HepG2 (cell line): ENCODE measurements around the gene POLR1G. TPM values are rescaled to one million over a fixed set of nuclear protein-coding genes. Genes with fewer than 3 reads are reported as not detected.

Experiments used
- ATAC-seq: fragments of 200-7000 bp; cut with Tn5 transposase; 3 replicates; pipeline ENCODE4 v1.9.1; 2020; ENCODE audit warnings: mild to moderate bottlenecking, moderate library complexity
- BruUV-seq: library from RNA; stranded (reverse); fragments of 400-500 nt; replicated peaks from 2 replicates; lab custom pipeline; 2021; lab: Mats Ljungman, UMichigan
- CTCF ChIA-PET: fragments of 300-600 bp; formaldehyde crosslinking; extraction: SDS; loops from one replicate; lab custom pipeline; 2021; ENCODE audit warnings: low total read pairs, inconsistent platforms, low intra/inter-chr PET ratio; lab: Yijun Ruan, JAX
- POLR2A ChIA-PET: fragments of 350-600 bp; sonication (Branson Sonifier 250); formaldehyde crosslinking; loops from one replicate; lab custom pipeline; 2020; ENCODE audit warnings: antibody characterized with exemption, inconsistent platforms; lab: Yijun Ruan, JAX
- DNase-seq: peaks from one replicate; pipeline ENCODE4 v3.0.0-alpha.2; 2015; ENCODE audit warnings: low spot score
- FAIRE-seq: peaks from 3 replicates; lab custom pipeline; 2011; peaks lifted over from hg19 to GRCh38; lab: Jason Lieb, UNC
- H2AFZ ChIP-seq: one replicate; pipeline ENCODE4 v1.6.1; 2011; ENCODE audit warnings: low read length, inconsistent platforms
- H3K27ac ChIP-seq: fragments of 300-600 bp; 3 replicates; pipeline ENCODE4 v1.8.0; 2011; ENCODE audit warnings: mixed run types, mild to moderate bottlenecking, mixed read lengths, low read length, inconsistent platforms; ENCODE audit not compliant: insufficient read depth; ENCODE audit errors: extremely low read length
- H3K27me3 ChIP-seq, 2 experiments: fragments of 200-600 bp in 1 of 2; 2 replicates in 1 of 2; 3 replicates in 1 of 2; pipeline versions ENCODE4 v1.6.0 to v1.8.0; 2011; ENCODE audit warnings: low read length in 2 of 2, mild to moderate bottlenecking in 2 of 2, moderate library complexity in 2 of 2, inconsistent platforms in 1 of 2; ENCODE audit not compliant: insufficient read depth in 2 of 2, control insufficient read depth in 1 of 2
- H3K36me3 ChIP-seq, 2 experiments: fragments of 200-600 bp in 1 of 2; replicated peaks in 1 of 2; 2 replicates in 1 of 2; 3 replicates in 1 of 2; pipeline versions ENCODE4 v1.5.1 to v1.8.0; 2011; ENCODE audit warnings: low read length in 2 of 2, inconsistent platforms in 1 of 2; ENCODE audit not compliant: insufficient read depth in 2 of 2, control insufficient read depth in 1 of 2
- H3K4me1 ChIP-seq: 2 replicates; pipeline ENCODE4 v1.5.1; 2012; ENCODE audit warnings: low read length, inconsistent platforms; ENCODE audit not compliant: insufficient read depth
- H3K4me2 ChIP-seq: 2 replicates; pipeline ENCODE4 v1.6.0; 2011; ENCODE audit warnings: low read depth, low read length, inconsistent platforms
- H3K4me3 ChIP-seq, 3 experiments: fragments of 200-600 bp in 1 of 3; sonication (generic), shearing (Covaris generic) in 1 of 3; replicated peaks in 1 of 3; 2 replicates each; pipeline ENCODE4 v1.5.1; 2011 to 2016; ENCODE audit warnings: low read length in 3 of 3, inconsistent platforms in 2 of 3, low read depth in 2 of 3, mild to moderate bottlenecking in 2 of 3, control low read depth in 1 of 3, mixed read lengths in 1 of 3; ENCODE audit not compliant: insufficient read depth in 1 of 3
- H3K79me2 ChIP-seq: one replicate; pipeline ENCODE4 v1.6.1; 2011; ENCODE audit warnings: low read length, inconsistent platforms; ENCODE audit not compliant: insufficient read depth
- H3K9ac ChIP-seq: 2 replicates; pipeline ENCODE4 v1.6.0; 2011; ENCODE audit warnings: mild to moderate bottlenecking, low read depth, low read length, inconsistent platforms; ENCODE audit not compliant: insufficient read depth
- H3K9me3 ChIP-seq: 2 replicates; pipeline ENCODE4 v1.5.1; 2012; ENCODE audit warnings: mild to moderate bottlenecking, low read length
- H4K20me1 ChIP-seq: 2 replicates; pipeline ENCODE4 v1.6.0; 2011; ENCODE audit warnings: inconsistent platforms, mild to moderate bottlenecking, low read length, moderate library complexity; ENCODE audit not compliant: insufficient read depth
- ETV5 ChIP-seq: IDR thresholded peaks from 2 replicates; pipeline ENCODE4 v1.6.1; 2018; ENCODE audit warnings: missing biosample characterization, missing genetic modification reagents, inconsistent platforms, borderline replicate concordance
- FOSL2 ChIP-seq: sonication (generic); formaldehyde crosslinking; IDR thresholded peaks from 2 replicates; pipeline ENCODE4 v1.4.0; 2020; ENCODE audit warnings: missing genetic modification reagents
- HBP1 ChIP-seq: IDR thresholded peaks from 2 replicates; pipeline ENCODE4 v1.6.1; 2016; ENCODE audit warnings: low read depth, control low read depth
- IRF2 ChIP-seq: IDR thresholded peaks from 2 replicates; pipeline ENCODE4 v1.6.1; 2018; ENCODE audit warnings: missing genetic modification reagents, missing compliant biosample characterization
- NR2F2 ChIP-seq: IDR thresholded peaks from 2 replicates; pipeline ENCODE4 v1.6.1; 2012; ENCODE audit warnings: low read depth, inconsistent platforms, borderline replicate concordance
- NR2F6 ChIP-seq, 2 experiments: IDR thresholded peaks; 2 replicates each; pipeline ENCODE4 v1.6.1; 2016; ENCODE audit warnings: antibody characterized with exemption in 1 of 2, mild to moderate bottlenecking in 1 of 2
- SAP130 ChIP-seq: IDR thresholded peaks from 2 replicates; pipeline ENCODE4 v1.6.1; 2016; ENCODE audit warnings: low read depth
- SNAPC2 ChIP-seq: sonication (generic); formaldehyde crosslinking; IDR thresholded peaks from 2 replicates; pipeline ENCODE4 v1.8.1; 2022; ENCODE audit warnings: mild to moderate bottlenecking, missing genetic modification reagents
- ZBTB7B ChIP-seq: sonication (generic); formaldehyde crosslinking; IDR thresholded peaks from 2 replicates; pipeline ENCODE4 v1.4.0; 2020; ENCODE audit warnings: missing genetic modification reagents
- ZFX ChIP-seq: sonication (generic); formaldehyde crosslinking; IDR thresholded peaks from 2 replicates; pipeline ENCODE4 v1.4.0; 2020; ENCODE audit warnings: mild to moderate bottlenecking, low read depth, missing genetic modification reagents, moderate library complexity
- ZNF224 ChIP-seq: sonication (generic); formaldehyde crosslinking; IDR thresholded peaks from 2 replicates; pipeline ENCODE4 v1.5.0; 2020; ENCODE audit warnings: mild to moderate bottlenecking, missing genetic modification reagents
- ZNF264 ChIP-seq: sonication (generic); formaldehyde crosslinking; IDR thresholded peaks from 2 replicates; pipeline ENCODE4 v1.4.0; 2020; ENCODE audit warnings: missing genetic modification reagents
- WGBS: methylation state at CpG from one replicate; pipeline ENCODE4 v1.1.6; 2017; ENCODE audit warnings: low lambda C conversion rate; 5-methylcytosine and 5-hydroxymethylcytosine counted together
- in situ Hi-C: cut with HindIII; loops from 2 replicates; pipeline ENCODE4 v1.10.0; 2017; ENCODE audit warnings: low pct_unique_long_range_greater_than_20kb; ENCODE audit not compliant: extremely low pct_ligation_motif_present
- intact Hi-C: fragments of 100-400 bp; cut with micrococcal nuclease; formaldehyde crosslinking; loops from one replicate; pipeline ENCODE4 v1.10.0; 2022; ENCODE audit not compliant: unreplicated experiment
- polyA plus RNA-seq, 8 experiments: library from polyadenylated mRNA; depleted of rRNA in 3 of 8; stranded (reverse) in 7 of 8; unstranded in 1 of 8; fragments of >200 nt; fragmentation: Illumina TruSeq in 4 of 8; extraction: Trizol in 4 of 8; gene quantifications; 2 replicates each; pipeline versions ENCODE4 v1.2.1 to v1.2.3, GENCODE V29; 2011 to 2016; ENCODE audit warnings: low read depth in 4 of 8, missing spikeins in 1 of 8, mixed read lengths in 1 of 8; ENCODE audit not compliant: insufficient read depth in 1 of 8
- total RNA-seq, 5 experiments: library from RNA; depleted of rRNA; stranded (reverse); fragments of >200 nt; fragmentation: Illumina TruSeq; extraction: Trizol; gene quantifications; 2 replicates each; pipeline ENCODE4 v1.2.3, GENCODE V29; 2016; ENCODE audit warnings: low read depth in 1 of 5
- TF ChIP-seq, protein P1 (sequence below), 2 experiments: sonication (generic) in 1 of 2; formaldehyde crosslinking in 1 of 2; IDR thresholded peaks; 2 replicates each; pipeline versions ENCODE4 v1.4.0 to v1.6.1; 2018 to 2020; ENCODE audit warnings: missing genetic modification reagents in 2 of 2, borderline replicate concordance in 1 of 2, low read depth in 1 of 2, mild to moderate bottlenecking in 1 of 2, missing biosample characterization in 1 of 2
- TF ChIP-seq, protein P2 (sequence below): sonication (generic); formaldehyde crosslinking; IDR thresholded peaks from 2 replicates; pipeline ENCODE4 v1.8.0; 2022; ENCODE audit warnings: missing genetic modification reagents, mild to moderate bottlenecking, moderate library complexity, borderline replicate concordance
- TF ChIP-seq, protein P3 (sequence below): sonication (generic); formaldehyde crosslinking; IDR thresholded peaks from 2 replicates; pipeline ENCODE4 v1.8.0; 2022; ENCODE audit warnings: missing genetic modification reagents, mild to moderate bottlenecking, inconsistent platforms, borderline replicate concordance

POLR1G gene
- total and polyA plus RNA-seq, 2 of the 13 experiments (the other 11 are each of a cell fraction or from before 2014, with no cell fraction given), result 3.5 to 20.8 TPM

DNA sequence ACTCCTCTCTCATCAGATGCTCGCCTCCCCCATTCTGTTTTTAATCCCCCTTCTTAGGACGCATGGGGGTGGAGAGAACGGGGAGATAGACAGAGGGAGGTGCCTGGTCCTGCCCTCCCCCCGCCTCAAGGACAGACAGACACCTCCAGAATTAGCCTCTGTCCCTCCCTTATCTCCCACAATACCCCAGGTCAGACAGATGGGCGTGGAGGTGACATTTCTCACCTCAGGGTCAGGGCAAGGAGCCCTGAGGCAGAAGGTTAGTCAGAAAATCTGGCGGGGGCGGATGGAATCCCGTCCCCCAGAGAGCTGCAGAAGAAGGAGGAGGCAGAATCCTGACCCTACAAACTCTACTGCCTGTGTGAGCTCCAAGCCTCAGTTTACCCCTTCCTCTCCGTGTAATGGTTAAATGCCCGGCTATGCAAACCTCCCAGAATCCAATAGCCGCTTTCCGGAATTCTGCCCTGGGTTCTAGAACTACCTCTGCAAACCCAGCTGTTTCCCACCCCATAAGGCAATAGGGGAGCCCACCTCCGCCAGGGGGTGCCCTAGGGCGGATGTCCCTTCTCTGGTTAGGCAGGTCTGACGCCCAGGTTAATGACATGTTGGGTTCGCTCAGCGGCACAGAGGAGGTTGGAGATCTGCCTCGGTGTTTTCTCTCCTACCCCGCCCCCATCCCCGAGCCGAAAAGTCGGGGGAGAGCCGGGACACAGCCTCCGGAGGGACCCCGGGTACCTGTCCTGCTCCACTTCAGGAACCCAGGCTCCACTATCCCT is 2.5 kb upstream of the POLR1G start:
- FAIRE-seq (peak; percentile 49), ATAC-seq (peak; percentile 61), DNase-seq (peak; percentile 70)
- H3K4me3 ChIP-seq, result peak overlapping the region; percentile 75 to 84 (median 84)
- ChIA-PET CTCF (interaction anchor here (1.0 to 2.8 kb wide), 4 partner anchors 22 to 81 kb away, joined by 3 to 19 read pairs (median 8); no protein-coding TSS in a partner anchor), POLR2A (interaction anchor here (1.0 to 1.5 kb wide), 4 partner anchors 28 to 74 kb away, joined by 3 to 10 read pairs (median 3); no protein-coding TSS in a partner anchor)
- WGBS, result 34% methylated on average over 16 of the region's 25 CpGs
- intact Hi-C loops, result loop anchor here (1.0 kb wide), 2 partner anchors 20 to 24 kb away; no protein-coding TSS in a partner anchor
- no peak overlapping the region for H2AFZ ChIP-seq
- H3K9me3 ChIP-seq, result no peaks in the 10 kb centered on the region
- H3K27ac ChIP-seq, result peak overlapping the region; percentile 92
- in situ Hi-C loops, result no loop called here
- H3K79me2 ChIP-seq, result peaks cover 23% of the 10 kb centered on the region
- H3K4me1 ChIP-seq, result peaks cover 29% of the 10 kb centered on the region
- peaks cover 5 to 8% of the 10 kb centered on the region in 2 experiments; a peak in 3 of 5 replicates for H3K36me3 ChIP-seq
- H4K20me1 ChIP-seq, result no peaks in the 10 kb centered on the region
- H3K4me2 ChIP-seq, result peak overlapping the region; percentile 85
- no TSS peak for BruUV-seq
- H3K9ac ChIP-seq, result peak overlapping the region; percentile 94
- H3K27me3 ChIP-seq, result no peaks in the 10 kb centered on the region; a peak in 1 of 5 replicates
- TF ChIP-seq ZFX (CRISPR knock-in tag) (no peak), NR2F2 (peak; percentile 26; the same call in 1 of the 2 replicates), FOSL2 (CRISPR knock-in tag) (0 out of 2 replicates have a peak, but pooled peaks have one; percentile 12), SNAPC2 (CRISPR knock-in tag) (peak; percentile 67; the same call in 1 of the 2 replicates), HBP1 (peak; percentile 2; the same call in 1 of the 2 replicates), ETV5 (peak; percentile 20; the same call in 1 of the 2 replicates), ZBTB7B (CRISPR knock-in tag) (0 out of 2 replicates have a peak, but pooled peaks have one; percentile 29), ZNF264 (CRISPR knock-in tag) (0 out of 2 replicates have a peak, but pooled peaks have one; percentile 22), NR2F6 (IDR thresholded peaks at IDR 0.05) (0 out of 2 replicates have a peak, but pooled peaks have one; percentile 29), NR2F6 (CRISPR knock-in tag; IDR thresholded peaks at IDR 0.05) (no peak), SAP130 (CRISPR knock-in tag) (peak; percentile 71), ZNF224 (0 out of 2 replicates have a peak, but pooled peaks have one; percentile 20), IRF2 (peak; percentile 24; the same call in 1 of the 2 replicates)
- TF ChIP-seq, protein P1, sequence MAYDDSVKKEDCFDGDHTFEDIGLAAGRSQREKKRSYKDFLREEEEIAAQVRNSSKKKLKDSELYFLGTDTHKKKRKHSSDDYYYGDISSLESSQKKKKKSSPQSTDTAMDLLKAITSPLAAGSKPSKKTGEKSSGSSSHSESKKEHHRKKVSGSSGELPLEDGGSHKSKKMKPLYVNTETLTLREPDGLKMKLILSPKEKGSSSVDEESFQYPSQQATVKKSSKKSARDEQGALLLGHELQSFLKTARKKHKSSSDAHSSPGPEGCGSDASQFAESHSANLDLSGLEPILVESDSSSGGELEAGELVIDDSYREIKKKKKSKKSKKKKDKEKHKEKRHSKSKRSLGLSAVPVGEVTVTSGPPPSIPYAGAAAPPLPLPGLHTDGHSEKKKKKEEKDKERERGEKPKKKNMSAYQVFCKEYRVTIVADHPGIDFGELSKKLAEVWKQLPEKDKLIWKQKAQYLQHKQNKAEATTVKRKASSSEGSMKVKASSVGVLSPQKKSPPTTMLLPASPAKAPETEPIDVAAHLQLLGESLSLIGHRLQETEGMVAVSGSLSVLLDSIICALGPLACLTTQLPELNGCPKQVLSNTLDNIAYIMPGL (CRISPR knock-in tag; IDR thresholded peaks at IDR 0.05; ENCODE audit: borderline replicate concordance in 1 of 2, low read depth in 1 of 2), result peak; percentile 55 to 81; a peak in 3 of 4 replicates
- TF ChIP-seq, protein P2, sequence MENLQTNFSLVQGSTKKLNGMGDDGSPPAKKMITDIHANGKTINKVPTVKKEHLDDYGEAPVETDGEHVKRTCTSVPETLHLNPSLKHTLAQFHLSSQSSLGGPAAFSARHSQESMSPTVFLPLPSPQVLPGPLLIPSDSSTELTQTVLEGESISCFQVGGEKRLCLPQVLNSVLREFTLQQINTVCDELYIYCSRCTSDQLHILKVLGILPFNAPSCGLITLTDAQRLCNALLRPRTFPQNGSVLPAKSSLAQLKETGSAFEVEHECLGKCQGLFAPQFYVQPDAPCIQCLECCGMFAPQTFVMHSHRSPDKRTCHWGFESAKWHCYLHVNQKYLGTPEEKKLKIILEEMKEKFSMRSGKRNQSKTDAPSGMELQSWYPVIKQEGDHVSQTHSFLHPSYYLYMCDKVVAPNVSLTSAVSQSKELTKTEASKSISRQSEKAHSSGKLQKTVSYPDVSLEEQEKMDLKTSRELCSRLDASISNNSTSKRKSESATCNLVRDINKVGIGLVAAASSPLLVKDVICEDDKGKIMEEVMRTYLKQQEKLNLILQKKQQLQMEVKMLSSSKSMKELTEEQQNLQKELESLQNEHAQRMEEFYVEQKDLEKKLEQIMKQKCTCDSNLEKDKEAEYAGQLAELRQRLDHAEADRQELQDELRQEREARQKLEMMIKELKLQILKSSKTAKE (CRISPR knock-in tag), result no peak
- TF ChIP-seq, protein P3, sequence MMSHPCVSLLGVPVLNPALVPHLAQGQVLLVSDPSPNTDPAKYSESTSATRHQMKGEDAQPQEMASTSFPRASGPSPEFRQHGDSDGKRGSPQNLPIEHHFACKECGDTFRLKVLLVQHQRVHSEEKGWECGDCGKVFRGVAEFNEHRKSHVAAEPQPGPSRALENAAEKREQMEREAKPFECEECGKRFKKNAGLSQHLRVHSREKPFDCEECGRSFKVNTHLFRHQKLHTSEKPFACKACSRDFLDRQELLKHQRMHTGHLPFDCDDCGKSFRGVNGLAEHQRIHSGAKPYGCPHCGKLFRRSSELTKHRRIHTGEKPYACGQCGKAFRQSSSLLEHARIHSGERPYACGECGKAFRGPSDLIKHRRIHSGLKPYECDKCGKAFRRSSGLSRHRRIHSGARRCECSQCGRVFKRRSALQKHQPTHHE (CRISPR knock-in tag), result 0 out of 2 replicates have a peak, but pooled peaks have one; percentile 4
